Uterus (tissue), 2 donors: ENCODE data around the gene RNF186.

Experiments used
- CTCF ChIP-seq, 4 experiments: fragments of 200-600 bp in 2 of 4; fragments of 450-650 bp in 2 of 4; sonication (generic) in 2 of 4; IDR thresholded peaks; one replicate each; pipeline ENCODE4 v1.5.1; 2016 to 2019; ENCODE audit warnings: antibody characterized with exemption in 4 of 4, mild to moderate bottlenecking in 2 of 4, moderate library complexity in 1 of 4
- POLR2A ChIP-seq, 2 donors: fragments of 450-650 bp; IDR thresholded peaks; one replicate each; pipeline ENCODE4 v1.6.1; 2016; ENCODE audit warnings: antibody characterized with exemption in 2 of 2, mild to moderate bottlenecking in 1 of 2, moderate library complexity in 1 of 2

- TF ChIP-seq POLR2A (IDR thresholded peaks at IDR 0.05) (no peak), CTCF (IDR thresholded peaks at IDR 0.05) (no peak)
Measured at GRCh38 chr1:19862944-19863343, 47.9 kb upstream of the RNF186 start.
